Measurements from ENCODE around the gene PADI1.

Gene PADI1

GRCh38 chr1:17245816-17246325 lies 40.9 kb downstream of the PADI1 start:
- DNase-seq: no peak

GRCh38 chr1:17246971-17247370 lies 42.0 kb downstream of the PADI1 start:
- DNase-seq: no peak

- DNase-seq: no peak
Measured at GRCh38 chr1:17248781-17249180, 43.9 kb downstream of the PADI1 start, which contains the start of gene PADI3. Gene PADI3 (plus strand): TSS chr1:17249098. CDS start chr1:17249138, 40 bp downstream.

GRCh38 chr1:17250601-17251000 lies 45.7 kb downstream of the PADI1 start:
- DNase-seq: no peak

- no peak for DNase-seq
Measured at GRCh38 chr1:17251246-17251645, 46.3 kb downstream of the PADI1 start.

GRCh38 chr1:17251701-17252376 lies 46.9 kb downstream of the PADI1 start:
- no peak for DNase-seq

GRCh38 chr1:17255336-17255735 lies 50.4 kb downstream of the PADI1 start:
- no peak for DNase-seq

GRCh38 chr1:17258116-17258757 lies 53.3 kb downstream of the PADI1 start:
- no peak for DNase-seq

GRCh38 chr1:17258758-17259130 lies 53.8 kb downstream of the PADI1 start:
- DNase-seq: no peak

- no peak for DNase-seq
Measured at GRCh38 chr1:17259233-17259873, 54.4 kb downstream of the PADI1 start.

GRCh38 chr1:17260264-17260663 lies 55.3 kb downstream of the PADI1 start:
- no peak for DNase-seq

- no peak for DNase-seq
Measured at GRCh38 chr1:17260738-17261137, 55.8 kb downstream of the PADI1 start.

- DNase-seq: no peak
Measured at GRCh38 chr1:17263936-17264335, 59.0 kb downstream of the PADI1 start.

GRCh38 chr1:17264470-17264869 lies 59.5 kb downstream of the PADI1 start:
- no peak for DNase-seq

- no peak for DNase-seq
Measured at GRCh38 chr1:17265162-17265561, 60.2 kb downstream of the PADI1 start.

GRCh38 chr1:17265950-17266349 lies 61.0 kb downstream of the PADI1 start:
- no peak for DNase-seq

- no peak for DNase-seq
Measured at GRCh38 chr1:17270891-17271765, 66.2 kb downstream of the PADI1 start.

- DNase-seq: no peak
Measured at GRCh38 chr1:17272066-17272465, 67.1 kb downstream of the PADI1 start.

- DNase-seq: peak; percentile 9
Measured at GRCh38 chr1:17272646-17273045, 67.7 kb downstream of the PADI1 start.

- no peak for DNase-seq
Measured at GRCh38 chr1:17273096-17273495, 68.2 kb downstream of the PADI1 start.

GRCh38 chr1:17274186-17275170 lies 69.5 kb downstream of the PADI1 start:
- peak; percentile 62 for DNase-seq

- no peak for DNase-seq
Measured at GRCh38 chr1:17276568-17276967, 71.6 kb downstream of the PADI1 start.

Measured in NCI-H146 (cell line).